HEK293T (cell line): ENCODE data around the gene APLP2.

ENCODE experiments used
- ARNT ChIP-seq: fragments of 450-650 bp; IDR thresholded peaks from 2 replicates; pipeline ENCODE4 v1.6.1; 2017; ENCODE audit warnings: mild to moderate bottlenecking
- FOXA1 ChIP-seq: fragments of 450-650 bp; IDR thresholded peaks from 2 replicates; pipeline ENCODE4 v1.6.1; 2016; ENCODE audit warnings: mild to moderate bottlenecking
- FOXK2 ChIP-seq: fragments of 450-650 bp; IDR thresholded peaks from 2 replicates; pipeline ENCODE4 v1.6.1; 2016; ENCODE audit warnings: mild to moderate bottlenecking
- FOXM1 ChIP-seq: fragments of 450-650 bp; IDR thresholded peaks from 2 replicates; pipeline ENCODE4 v1.6.1; 2017; ENCODE audit warnings: mild to moderate bottlenecking, borderline replicate concordance
- HDGF ChIP-seq: fragments of 450-650 bp; IDR thresholded peaks from 2 replicates; pipeline ENCODE4 v1.6.1; 2017; ENCODE audit warnings: antibody characterized with exemption, borderline replicate concordance
- LEF1 ChIP-seq: fragments of 450-650 bp; IDR thresholded peaks from 2 replicates; pipeline ENCODE4 v1.6.1; 2017; ENCODE audit warnings: mild to moderate bottlenecking, borderline replicate concordance
- PKNOX1 ChIP-seq: fragments of 450-650 bp; IDR thresholded peaks from 2 replicates; pipeline ENCODE4 v1.6.1; 2016
- SP1 ChIP-seq: fragments of 450-650 bp; IDR thresholded peaks from 2 replicates; pipeline ENCODE4 v1.6.1; 2017
- SUZ12 ChIP-seq: fragments of 450-650 bp; IDR thresholded peaks from 2 replicates; pipeline ENCODE4 v1.6.1; 2016; ENCODE audit warnings: mild to moderate bottlenecking
- ZNF384 ChIP-seq: fragments of 450-650 bp; IDR thresholded peaks from 2 replicates; pipeline ENCODE4 v1.6.1; 2016

- TF ChIP-seq LEF1 (no peak), HDGF (no peak), FOXK2 (no peak), FOXA1 (no peak), SP1 (no peak), ZNF384 (no peak), ARNT (no peak), FOXM1 (no peak), SUZ12 (no peak), PKNOX1 (no peak)
Observed at GRCh38 chr11:130032931-130033330, 36.8 kb upstream of the APLP2 start.
